ENCODE results near the gene PDGFB.

- TF ChIP-seq ZNF274 (IDR thresholded peaks at IDR 0.05; ENCODE audit: low read depth, low read length) (no peak), SUZ12 (IDR thresholded peaks at IDR 0.05; ENCODE audit: extremely low read depth, insufficient read depth, insufficient read length) (no peak)
Observed at GRCh38 chr22:39197578-39197977, 47.2 kb downstream of the PDGFB start.

All from NT2/D1 (cell line).